HEK293T (cell line): Measurements from ENCODE around the gene GHR.

Experiments
- BHLHE40 ChIP-seq: fragments of 450-650 bp; IDR thresholded peaks from 2 replicates; pipeline ENCODE4 v1.6.1; 2016; ENCODE audit warnings: mild to moderate bottlenecking, moderate library complexity, borderline replicate concordance
- ELF4 ChIP-seq: fragments of 450-650 bp; IDR thresholded peaks from 2 replicates; pipeline ENCODE4 v1.6.1; 2017; ENCODE audit warnings: antibody characterized with exemption
- FOXA1 ChIP-seq: fragments of 450-650 bp; IDR thresholded peaks from 2 replicates; pipeline ENCODE4 v1.6.1; 2016; ENCODE audit warnings: mild to moderate bottlenecking
- FOXK2 ChIP-seq: fragments of 450-650 bp; IDR thresholded peaks from 2 replicates; pipeline ENCODE4 v1.6.1; 2016; ENCODE audit warnings: mild to moderate bottlenecking
- FOXM1 ChIP-seq: fragments of 450-650 bp; IDR thresholded peaks from 2 replicates; pipeline ENCODE4 v1.6.1; 2017; ENCODE audit warnings: mild to moderate bottlenecking, borderline replicate concordance
- L3MBTL2 ChIP-seq: fragments of 450-650 bp; conservative IDR thresholded peaks from 2 replicates; pipeline ENCODE4 v1.6.1; 2016; ENCODE audit warnings: mild to moderate bottlenecking
- LEF1 ChIP-seq: fragments of 450-650 bp; IDR thresholded peaks from 2 replicates; pipeline ENCODE4 v1.6.1; 2017; ENCODE audit warnings: mild to moderate bottlenecking, borderline replicate concordance
- SP1 ChIP-seq: fragments of 450-650 bp; IDR thresholded peaks from 2 replicates; pipeline ENCODE4 v1.6.1; 2017
- SUZ12 ChIP-seq: fragments of 450-650 bp; IDR thresholded peaks from 2 replicates; pipeline ENCODE4 v1.6.1; 2016; ENCODE audit warnings: mild to moderate bottlenecking
- TARDBP ChIP-seq: fragments of 450-650 bp; IDR thresholded peaks from 2 replicates; pipeline ENCODE4 v1.6.1; 2016

DNA sequence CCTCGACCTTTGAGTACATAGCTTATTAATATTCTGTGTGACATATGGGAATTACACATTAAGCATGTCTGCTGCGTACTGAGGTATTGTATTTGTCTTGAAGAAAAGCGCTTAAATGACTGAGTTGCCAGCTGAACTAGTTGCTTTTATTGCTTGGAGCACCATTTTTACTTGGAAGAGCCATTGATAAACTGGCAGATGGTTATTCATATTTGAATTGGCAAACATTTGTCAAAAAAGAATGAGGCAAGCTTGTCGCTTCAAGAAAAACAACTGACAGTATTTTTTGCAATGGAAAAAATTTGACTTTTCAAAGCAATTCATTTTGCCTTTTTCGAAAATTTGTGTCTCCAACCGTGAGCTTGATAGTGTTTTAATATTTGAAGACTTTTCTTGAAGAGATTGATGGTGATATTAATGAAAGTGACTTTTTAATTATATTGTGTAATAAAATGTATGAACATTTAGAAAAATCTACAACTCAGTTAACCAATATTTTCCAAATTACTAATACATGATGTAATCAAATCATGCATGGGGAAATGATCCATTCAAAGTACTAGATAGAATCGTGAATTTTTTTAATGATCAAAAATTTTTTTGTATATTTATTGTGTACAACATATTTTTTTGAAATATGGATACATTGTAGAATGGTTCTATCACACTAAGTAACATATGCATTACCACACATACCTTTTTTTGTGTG is 278.3 kb downstream of the GHR start:
- TF ChIP-seq TARDBP (no peak), SUZ12 (no peak), SP1 (no peak), BHLHE40 (no peak), ELF4 (no peak), FOXK2 (no peak), LEF1 (no peak), FOXA1 (no peak), L3MBTL2 (no peak), FOXM1 (no peak)
